Gastrocnemius medialis (tissue), 4 donors: ENCODE measurements around the gene GRIK4.

Experiments
- CTCF ChIP-seq, 5 experiments: fragments of 450-650 bp in 3 of 5; fragments of 200-600 bp in 2 of 5; sonication (generic) in 2 of 5; IDR thresholded peaks in 4 of 5; conservative IDR thresholded peaks in 1 of 5; 1 replicate in 4 of 5; 2 replicates in 1 of 5; pipeline ENCODE4 v1.5.1; 2016 to 2019; ENCODE audit warnings: antibody characterized with exemption in 5 of 5, mild to moderate bottlenecking in 3 of 5, moderate library complexity in 3 of 5
- POLR2A ChIP-seq, 2 donors: fragments of 450-650 bp; IDR thresholded peaks; one replicate each; pipeline ENCODE4 v1.6.1; 2017; ENCODE audit warnings: antibody characterized with exemption in 2 of 2, mild to moderate bottlenecking in 2 of 2, moderate library complexity in 2 of 2

GRCh38 chr11:120668537-120668936, 157.0 kb downstream of the GRIK4 start:
- no peak for TF ChIP-seq CTCF (IDR thresholded peaks at IDR 0.05 in 4 of 5, conservative IDR thresholded peaks at IDR 0.05 in 1 of 5)
- no peak for TF ChIP-seq POLR2A (IDR thresholded peaks at IDR 0.05)
